ENCODE measurements around the gene PMP22. TPM values are rescaled to one million over a fixed set of nuclear protein-coding genes. Genes with fewer than 3 reads are reported as not detected.

Gene PMP22
- total and polyA plus RNA-seq, 2 of the 13 experiments (the other 11 are each of a cell fraction or from before 2014, with no cell fraction given) = 5.7 to 6.2 TPM

DNA sequence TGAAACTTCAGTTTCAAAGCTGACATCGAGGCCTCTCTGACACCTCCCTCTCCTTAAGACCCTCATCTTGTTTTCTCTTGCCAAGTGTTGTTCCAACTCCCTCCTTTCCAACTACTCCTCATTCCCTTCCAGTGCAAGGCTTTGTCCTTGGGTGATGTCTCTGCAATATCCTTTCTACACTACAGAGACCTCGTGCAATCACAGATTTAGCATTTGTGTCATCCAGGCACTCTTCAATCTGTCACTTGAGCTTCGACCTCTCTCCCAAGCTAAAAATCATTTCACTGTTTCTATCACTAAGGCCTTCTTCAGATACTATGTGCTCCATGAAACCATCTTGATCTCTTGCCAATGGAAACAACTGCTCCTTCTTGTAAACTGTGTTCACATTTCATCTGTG is 44.7 kb upstream of the PMP22 start:
- POLR2A ChIA-PET = no interaction called here
- no peak for ATAC-seq

DNA sequence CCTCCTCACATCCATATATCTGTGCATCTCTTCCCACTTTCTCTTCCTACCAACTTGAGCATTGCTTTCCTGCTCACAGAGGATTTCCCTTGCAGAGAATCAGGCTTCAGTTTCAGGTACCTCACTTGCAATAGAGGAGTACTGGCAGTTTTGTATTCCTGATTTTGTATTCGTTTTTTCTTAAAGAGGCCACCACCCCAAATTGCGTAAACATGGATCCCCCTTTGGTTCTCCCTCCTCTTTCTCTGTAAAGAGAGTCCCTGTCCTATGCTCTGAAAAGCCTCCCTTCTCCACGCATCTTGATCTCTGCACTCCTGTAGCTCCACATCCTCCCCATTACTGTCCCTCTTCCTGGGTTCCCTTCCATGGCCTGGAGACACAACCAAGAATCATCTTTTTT is 44.1 kb upstream of the PMP22 start:
- Histone ChIP-seq H3K36me3 (replicated peaks in 1 of 2; ENCODE audit: control insufficient read depth in 1 of 2, insufficient read depth in 2 of 2, low read length in 2 of 2) (no peaks in the 10 kb centered on the region), H3K9me3 (ENCODE audit: low read length) (no peaks in the 10 kb centered on the region), H3K4me2 (ENCODE audit: low read depth, low read length) (no peak overlapping the region), H4K20me1 (ENCODE audit: insufficient read depth, low read length) (no peaks in the 10 kb centered on the region), H3K27ac (ENCODE audit: extremely low read length, insufficient read depth, low read length) (no peak overlapping the region), H3K4me1 (ENCODE audit: insufficient read depth, low read length) (no peaks in the 10 kb centered on the region), H3K9ac (ENCODE audit: insufficient read depth, low read depth, low read length) (no peak overlapping the region), H3K27me3 (ENCODE audit: control insufficient read depth in 1 of 2, insufficient read depth in 2 of 2, low read length in 2 of 2) (peaks cover 1 to 17% of the 10 kb centered on the region in 2 experiments), H3K79me2 (ENCODE audit: insufficient read depth, low read length) (no peaks in the 10 kb centered on the region), H2AFZ (ENCODE audit: low read length) (no peak overlapping the region), H3K4me3 (replicated peaks in 1 of 3; ENCODE audit: insufficient read depth in 1 of 3, low read depth in 2 of 3, low read length in 3 of 3) (no peak overlapping the region)
- DNase-seq (ENCODE audit: low spot score) = no peak
- TF ChIP-seq, protein P1, sequence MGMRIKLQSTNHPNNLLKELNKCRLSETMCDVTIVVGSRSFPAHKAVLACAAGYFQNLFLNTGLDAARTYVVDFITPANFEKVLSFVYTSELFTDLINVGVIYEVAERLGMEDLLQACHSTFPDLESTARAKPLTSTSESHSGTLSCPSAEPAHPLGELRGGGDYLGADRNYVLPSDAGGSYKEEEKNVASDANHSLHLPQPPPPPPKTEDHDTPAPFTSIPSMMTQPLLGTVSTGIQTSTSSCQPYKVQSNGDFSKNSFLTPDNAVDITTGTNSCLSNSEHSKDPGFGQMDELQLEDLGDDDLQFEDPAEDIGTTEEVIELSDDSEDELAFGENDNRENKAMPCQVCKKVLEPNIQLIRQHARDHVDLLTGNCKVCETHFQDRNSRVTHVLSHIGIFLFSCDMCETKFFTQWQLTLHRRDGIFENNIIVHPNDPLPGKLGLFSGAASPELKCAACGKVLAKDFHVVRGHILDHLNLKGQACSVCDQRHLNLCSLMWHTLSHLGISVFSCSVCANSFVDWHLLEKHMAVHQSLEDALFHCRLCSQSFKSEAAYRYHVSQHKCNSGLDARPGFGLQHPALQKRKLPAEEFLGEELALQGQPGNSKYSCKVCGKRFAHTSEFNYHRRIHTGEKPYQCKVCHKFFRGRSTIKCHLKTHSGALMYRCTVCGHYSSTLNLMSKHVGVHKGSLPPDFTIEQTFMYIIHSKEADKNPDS (CRISPR knock-in tag; IDR thresholded peaks at IDR 0.05) = no peak
- TF ChIP-seq ZNF891 (CRISPR knock-in tag; IDR thresholded peaks at IDR 0.05) = no peak
- TF ChIP-seq HIVEP1 (CRISPR knock-in tag; IDR thresholded peaks at IDR 0.05) = no peak
- TF ChIP-seq, protein P2, sequence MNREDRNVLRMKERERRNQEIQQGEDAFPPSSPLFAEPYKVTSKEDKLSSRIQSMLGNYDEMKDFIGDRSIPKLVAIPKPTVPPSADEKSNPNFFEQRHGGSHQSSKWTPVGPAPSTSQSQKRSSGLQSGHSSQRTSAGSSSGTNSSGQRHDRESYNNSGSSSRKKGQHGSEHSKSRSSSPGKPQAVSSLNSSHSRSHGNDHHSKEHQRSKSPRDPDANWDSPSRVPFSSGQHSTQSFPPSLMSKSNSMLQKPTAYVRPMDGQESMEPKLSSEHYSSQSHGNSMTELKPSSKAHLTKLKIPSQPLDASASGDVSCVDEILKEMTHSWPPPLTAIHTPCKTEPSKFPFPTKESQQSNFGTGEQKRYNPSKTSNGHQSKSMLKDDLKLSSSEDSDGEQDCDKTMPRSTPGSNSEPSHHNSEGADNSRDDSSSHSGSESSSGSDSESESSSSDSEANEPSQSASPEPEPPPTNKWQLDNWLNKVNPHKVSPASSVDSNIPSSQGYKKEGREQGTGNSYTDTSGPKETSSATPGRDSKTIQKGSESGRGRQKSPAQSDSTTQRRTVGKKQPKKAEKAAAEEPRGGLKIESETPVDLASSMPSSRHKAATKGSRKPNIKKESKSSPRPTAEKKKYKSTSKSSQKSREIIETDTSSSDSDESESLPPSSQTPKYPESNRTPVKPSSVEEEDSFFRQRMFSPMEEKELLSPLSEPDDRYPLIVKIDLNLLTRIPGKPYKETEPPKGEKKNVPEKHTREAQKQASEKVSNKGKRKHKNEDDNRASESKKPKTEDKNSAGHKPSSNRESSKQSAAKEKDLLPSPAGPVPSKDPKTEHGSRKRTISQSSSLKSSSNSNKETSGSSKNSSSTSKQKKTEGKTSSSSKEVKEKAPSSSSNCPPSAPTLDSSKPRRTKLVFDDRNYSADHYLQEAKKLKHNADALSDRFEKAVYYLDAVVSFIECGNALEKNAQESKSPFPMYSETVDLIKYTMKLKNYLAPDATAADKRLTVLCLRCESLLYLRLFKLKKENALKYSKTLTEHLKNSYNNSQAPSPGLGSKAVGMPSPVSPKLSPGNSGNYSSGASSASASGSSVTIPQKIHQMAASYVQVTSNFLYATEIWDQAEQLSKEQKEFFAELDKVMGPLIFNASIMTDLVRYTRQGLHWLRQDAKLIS (CRISPR knock-in tag; IDR thresholded peaks at IDR 0.05) = no peak
- WGBS (ENCODE audit: low lambda C conversion rate) = 13% methylated on average over 3 of the region's 3 CpGs
- no TSS peak for BruUV-seq (replicated peaks)
- FAIRE-seq = no peak
- POLR2A ChIA-PET = no interaction called here
- in situ Hi-C loops (cut with HindIII; ENCODE audit: extremely low pct_ligation_motif_present, low pct_unique_long_range_greater_than_20kb) (no loop called here), intact Hi-C loops (cut with micrococcal nuclease; ENCODE audit: unreplicated experiment) (no loop called here)
- CTCF ChIA-PET (ENCODE audit: low intra/inter-chr PET ratio, low total read pairs) = no interaction called here
- no peak for ATAC-seq

More for the DNA sequence above, 44.7 kb upstream of the PMP22 start:
- Histone ChIP-seq H2AFZ (ENCODE audit: low read length) (no peak overlapping the region), H4K20me1 (ENCODE audit: insufficient read depth, low read length) (no peaks in the 10 kb centered on the region), H3K9ac (ENCODE audit: insufficient read depth, low read depth, low read length) (no peak overlapping the region), H3K27me3 (ENCODE audit: control insufficient read depth in 1 of 2, insufficient read depth in 2 of 2, low read length in 2 of 2) (peaks cover 1 to 18% of the 10 kb centered on the region in 2 experiments), H3K4me1 (ENCODE audit: insufficient read depth, low read length) (no peaks in the 10 kb centered on the region), H3K27ac (ENCODE audit: extremely low read length, insufficient read depth, low read length) (no peak overlapping the region), H3K4me2 (ENCODE audit: low read depth, low read length) (no peak overlapping the region), H3K36me3 (replicated peaks in 1 of 2; ENCODE audit: control insufficient read depth in 1 of 2, insufficient read depth in 2 of 2, low read length in 2 of 2) (no peaks in the 10 kb centered on the region), H3K79me2 (ENCODE audit: insufficient read depth, low read length) (no peaks in the 10 kb centered on the region), H3K9me3 (ENCODE audit: low read length) (no peaks in the 10 kb centered on the region), H3K4me3 (replicated peaks in 1 of 3; ENCODE audit: insufficient read depth in 1 of 3, low read depth in 2 of 3, low read length in 3 of 3) (no peak overlapping the region)
- FAIRE-seq (no peak), DNase-seq (ENCODE audit: low spot score) (no peak)
- BruUV-seq (replicated peaks) = no TSS peak
- in situ Hi-C loops (cut with HindIII; ENCODE audit: extremely low pct_ligation_motif_present, low pct_unique_long_range_greater_than_20kb) = no loop called here
- no peak for TF ChIP-seq NR2F1 (CRISPR knock-in tag; IDR thresholded peaks at IDR 0.05)
- TF ChIP-seq IKZF1 (IDR thresholded peaks at IDR 0.05) = no peak
- TF ChIP-seq ZKSCAN8 (CRISPR knock-in tag; IDR thresholded peaks at IDR 0.05; ENCODE audit: borderline replicate concordance) = no peak
- no peak for TF ChIP-seq ZNF138 (CRISPR knock-in tag; IDR thresholded peaks at IDR 0.05; ENCODE audit: low read depth)
- no peak for TF ChIP-seq NCOA1 (CRISPR knock-in tag; IDR thresholded peaks at IDR 0.05)
- TF ChIP-seq BHLHE40 (IDR thresholded peaks at IDR 0.05; ENCODE audit: low read length) = no peak
- TF ChIP-seq, protein P3, sequence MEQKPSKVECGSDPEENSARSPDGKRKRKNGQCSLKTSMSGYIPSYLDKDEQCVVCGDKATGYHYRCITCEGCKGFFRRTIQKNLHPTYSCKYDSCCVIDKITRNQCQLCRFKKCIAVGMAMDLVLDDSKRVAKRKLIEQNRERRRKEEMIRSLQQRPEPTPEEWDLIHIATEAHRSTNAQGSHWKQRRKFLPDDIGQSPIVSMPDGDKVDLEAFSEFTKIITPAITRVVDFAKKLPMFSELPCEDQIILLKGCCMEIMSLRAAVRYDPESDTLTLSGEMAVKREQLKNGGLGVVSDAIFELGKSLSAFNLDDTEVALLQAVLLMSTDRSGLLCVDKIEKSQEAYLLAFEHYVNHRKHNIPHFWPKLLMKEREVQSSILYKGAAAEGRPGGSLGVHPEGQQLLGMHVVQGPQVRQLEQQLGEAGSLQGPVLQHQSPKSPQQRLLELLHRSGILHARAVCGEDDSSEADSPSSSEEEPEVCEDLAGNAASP (CRISPR knock-in tag; IDR thresholded peaks at IDR 0.05; ENCODE audit: borderline replicate concordance) = no peak
- no peak for TF ChIP-seq PCBP2 (optimal IDR thresholded peaks at IDR 0.05; ENCODE audit: low read depth, low read length, poor library complexity, severe bottlenecking)
- TF ChIP-seq MXD4 (CRISPR knock-in tag; IDR thresholded peaks at IDR 0.05) = no peak
- no peak for TF ChIP-seq ZC3H13 (CRISPR knock-in tag; IDR thresholded peaks at IDR 0.05)
- TF ChIP-seq POLR2AphosphoS2 (IDR thresholded peaks at IDR 0.05; ENCODE audit: low read depth, low read length) = no peak
- TF ChIP-seq ELF3 (CRISPR knock-in tag; IDR thresholded peaks at IDR 0.05) = no peak
- intact Hi-C loops (cut with micrococcal nuclease; ENCODE audit: unreplicated experiment) = no loop called here
- CTCF ChIA-PET (ENCODE audit: low intra/inter-chr PET ratio, low total read pairs) = no interaction called here
- 1% methylated on average over 3 of the region's 3 CpGs for WGBS (ENCODE audit: low lambda C conversion rate)

Measured in HepG2 (cell line).